GM19397 (cell line): ENCODE results near the gene TDRD9.
"Not testable (repeated sequence)": the region's sequence is repeated elsewhere in the genome, so short reads cannot be mapped to it uniquely, and the experiment has no call there.

Source experiments
- ATAC-seq: cut with Tn5 transposase; IDR thresholded peaks from one replicate; pipeline ENCODE4 v1.9.1; 2021; ENCODE audit warnings: mild to moderate bottlenecking, moderate library complexity; ENCODE audit not compliant: unreplicated experiment

The TDRD9 gene

GRCh38 chr14:103923863-103924262 lies 4.4 kb upstream of the TDRD9 start:
- no peak for ATAC-seq

- no peak for ATAC-seq
These were observed 2.9 kb upstream of the TDRD9 start for GRCh38 chr14:103925316-103925715.

- no peak for ATAC-seq
These were observed 690 bp upstream of the TDRD9 start for GRCh38 chr14:103927566-103927965.

GRCh38 chr14:103930051-103930604 lies 1.9 kb downstream of the TDRD9 start:
- no peak for ATAC-seq

- no peak for ATAC-seq
These were observed 3.2 kb downstream of the TDRD9 start for GRCh38 chr14:103931422-103931821.

- no peak for ATAC-seq
These were observed 4.7 kb downstream of the TDRD9 start for GRCh38 chr14:103932791-103933490.

GRCh38 chr14:103935102-103935501 lies 6.8 kb downstream of the TDRD9 start:
- no peak for ATAC-seq

GRCh38 chr14:103941462-103941861 lies 13.2 kb downstream of the TDRD9 start:
- ATAC-seq, result no peak

GRCh38 chr14:103941973-103942736 lies 13.9 kb downstream of the TDRD9 start, which contains the start of gene RD3L:
TSS of gene RD3L (minus strand) at chr14:103942529. CDS start at chr14:103941695, 834 bp downstream.
- no peak for ATAC-seq

GRCh38 chr14:103943673-103944072 lies 15.4 kb downstream of the TDRD9 start:
- ATAC-seq, result no peak

GRCh38 chr14:103946975-103947374 lies 18.7 kb downstream of the TDRD9 start:
- ATAC-seq, result no peak

- ATAC-seq, result no peak
These were observed 20.2 kb downstream of the TDRD9 start for GRCh38 chr14:103948442-103948841.

- no peak for ATAC-seq
These were observed 21.0 kb downstream of the TDRD9 start for GRCh38 chr14:103949131-103949790.

GRCh38 chr14:103960457-103961055 lies 32.3 kb downstream of the TDRD9 start:
- no peak for ATAC-seq

GRCh38 chr14:103961928-103962578 lies 33.8 kb downstream of the TDRD9 start:
- no peak for ATAC-seq

GRCh38 chr14:103966631-103967030 lies 38.4 kb downstream of the TDRD9 start:
- ATAC-seq, result no peak

- ATAC-seq, result no peak
These were observed 41.7 kb downstream of the TDRD9 start for GRCh38 chr14:103969961-103970360.

- no peak for ATAC-seq
These were observed 45.1 kb downstream of the TDRD9 start for GRCh38 chr14:103973354-103973753.

- ATAC-seq, result no peak
These were observed 46.3 kb downstream of the TDRD9 start for GRCh38 chr14:103974575-103974974.

GRCh38 chr14:103980623-103981238 lies 52.5 kb downstream of the TDRD9 start:
- ATAC-seq, result not testable (repeated sequence)
